HG02798 (cell line): ENCODE measurements around the gene VPS45.
A peak's percentile ranks its signal among the peaks of the same experiment; 100 is the strongest.
"Not testable (repeated sequence)": the region's sequence is repeated elsewhere in the genome, so short reads cannot be mapped to it uniquely, and the experiment has no call there.

Source experiments
- ATAC-seq: cut with Tn5 transposase; IDR thresholded peaks from one replicate; pipeline ENCODE4 v1.9.1; 2021; ENCODE audit warnings: mild to moderate bottlenecking; ENCODE audit not compliant: unreplicated experiment, poor library complexity

Gene VPS45

DNA sequence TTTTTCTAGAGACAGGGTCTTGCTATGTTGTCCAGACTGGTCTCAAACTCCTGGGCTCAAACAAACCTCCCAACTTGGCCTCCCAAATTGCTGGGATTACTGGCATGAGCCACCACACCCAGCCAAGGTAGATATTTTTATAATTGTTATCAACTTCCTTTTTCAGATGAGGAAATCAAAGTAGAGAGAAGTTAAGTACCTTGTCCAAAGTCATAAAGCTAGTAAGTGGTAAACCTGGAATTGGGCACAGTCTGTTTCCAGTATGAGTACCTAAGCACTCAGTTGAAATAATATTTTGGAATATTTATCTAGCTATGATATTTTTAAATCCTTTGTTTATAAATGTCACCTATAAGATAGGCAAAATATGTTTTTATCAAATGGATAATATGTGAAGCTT lies 59.9 kb downstream of the VPS45 start:
- ATAC-seq, result no peak

DNA sequence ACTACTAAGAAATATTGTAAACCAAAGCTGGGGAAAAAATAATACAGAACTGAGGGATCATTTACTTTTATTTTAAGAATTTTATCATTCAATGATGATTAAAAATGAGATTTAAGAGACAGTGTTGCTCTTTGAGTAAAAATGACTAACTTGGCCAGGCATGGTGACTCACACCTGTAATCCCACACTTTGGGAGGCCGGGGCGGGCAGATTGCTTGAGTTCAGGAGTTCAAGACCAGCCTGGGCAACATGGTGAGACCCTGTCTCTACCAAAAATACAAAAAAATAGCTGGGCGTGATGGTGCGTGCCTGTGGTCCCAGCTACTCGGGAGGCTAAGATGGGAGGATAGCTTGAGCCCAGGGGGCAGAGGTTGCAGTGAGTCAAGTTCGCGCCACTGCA lies 60.3 kb downstream of the VPS45 start:
- ATAC-seq, result no peak

DNA sequence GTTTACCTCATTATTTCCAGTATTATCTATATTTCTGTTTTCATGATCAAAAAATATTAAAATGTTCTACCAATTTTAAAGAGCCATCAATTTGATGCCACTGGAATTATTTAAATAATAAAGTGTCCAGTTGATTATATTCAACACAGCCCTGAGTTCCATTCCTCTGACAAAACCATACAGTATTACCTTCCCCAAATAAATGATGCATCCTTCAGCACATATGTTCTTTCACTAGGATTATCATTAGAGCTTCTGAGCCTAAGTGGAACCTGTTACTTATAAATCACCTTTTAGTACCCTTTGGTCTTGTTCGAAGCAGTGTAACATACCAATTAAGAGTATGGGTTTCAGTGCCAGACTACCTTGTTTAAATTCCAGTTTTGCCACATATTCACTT lies 64.8 kb downstream of the VPS45 start:
- no peak for ATAC-seq

DNA sequence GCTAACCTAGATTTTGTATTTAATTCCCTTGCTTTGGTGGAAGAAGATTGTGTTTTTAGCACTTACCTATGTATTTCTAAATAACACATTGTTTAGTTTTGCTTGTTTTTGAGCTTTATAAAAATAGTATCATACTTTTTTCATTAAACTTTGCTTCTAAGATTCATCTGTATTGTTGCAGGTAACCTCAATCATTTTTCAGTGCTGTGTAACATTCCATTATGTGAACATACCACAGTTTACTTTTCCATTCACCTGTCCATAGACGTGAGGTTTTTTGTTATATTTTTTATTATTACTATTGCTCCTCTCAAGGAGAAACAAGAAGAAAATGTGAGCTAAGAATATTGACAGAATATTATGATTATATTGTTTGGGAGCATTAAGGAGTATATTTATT lies 67.0 kb downstream of the VPS45 start:
- ATAC-seq, result no peak

DNA sequence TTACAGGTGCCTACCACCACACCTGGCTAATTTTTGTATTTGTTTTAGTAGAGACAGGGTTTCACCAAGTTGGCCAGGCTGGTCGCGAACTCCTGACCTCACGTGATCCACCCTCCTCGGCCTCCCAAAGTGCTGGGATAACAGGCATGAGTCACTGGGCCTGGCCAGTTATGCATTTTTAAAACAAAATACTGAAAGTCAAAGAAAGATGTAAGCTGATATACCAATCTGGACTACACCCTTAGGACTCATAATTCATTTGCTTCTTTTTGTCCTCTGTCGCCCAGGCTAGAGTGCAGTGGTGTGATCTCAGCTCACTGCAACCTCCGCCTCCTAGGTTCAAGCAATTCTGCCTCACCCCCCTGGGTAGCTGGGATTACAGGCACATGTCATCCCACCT lies 67.8 kb downstream of the VPS45 start:
- ATAC-seq, result not testable (repeated sequence)

DNA sequence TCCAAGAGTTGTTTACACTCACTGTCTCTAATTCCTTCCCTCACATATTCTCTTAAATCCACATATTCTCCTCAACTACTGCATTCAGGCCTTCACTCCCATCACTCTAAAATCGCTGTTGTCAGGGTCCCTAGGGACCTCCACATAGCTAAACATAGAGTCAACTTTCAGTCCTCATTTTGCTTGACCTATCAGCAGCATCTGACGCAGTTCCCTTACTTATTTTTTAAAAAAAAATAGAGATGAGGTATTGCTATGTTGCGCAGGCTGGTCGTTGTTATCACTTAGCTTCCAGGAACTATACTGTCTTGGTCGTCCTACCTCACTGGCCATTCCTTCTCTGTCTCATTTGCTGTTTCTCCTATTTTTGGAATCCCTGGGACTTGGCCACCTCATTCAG lies 70.5 kb downstream of the VPS45 start:
- no peak for ATAC-seq

DNA sequence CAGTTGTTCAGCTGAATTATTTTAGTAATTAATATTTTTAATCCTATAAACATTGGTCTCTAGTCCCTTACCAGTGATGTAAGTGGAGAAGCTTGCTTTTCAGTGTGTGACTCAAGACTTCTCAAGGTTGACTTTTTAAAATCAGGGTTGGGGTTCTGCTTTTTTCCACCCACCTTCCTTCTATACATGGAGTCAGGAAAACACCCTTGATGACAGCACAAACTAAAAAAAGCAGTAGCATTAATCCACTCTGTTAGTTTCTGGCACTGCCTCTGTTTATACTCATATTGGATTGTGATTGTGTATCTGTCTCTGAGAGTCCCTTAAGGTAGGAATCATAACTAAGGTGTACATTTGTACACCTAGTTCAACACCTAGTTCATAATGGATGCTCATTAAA lies 73.9 kb downstream of the VPS45 start:
- no peak for ATAC-seq

DNA sequence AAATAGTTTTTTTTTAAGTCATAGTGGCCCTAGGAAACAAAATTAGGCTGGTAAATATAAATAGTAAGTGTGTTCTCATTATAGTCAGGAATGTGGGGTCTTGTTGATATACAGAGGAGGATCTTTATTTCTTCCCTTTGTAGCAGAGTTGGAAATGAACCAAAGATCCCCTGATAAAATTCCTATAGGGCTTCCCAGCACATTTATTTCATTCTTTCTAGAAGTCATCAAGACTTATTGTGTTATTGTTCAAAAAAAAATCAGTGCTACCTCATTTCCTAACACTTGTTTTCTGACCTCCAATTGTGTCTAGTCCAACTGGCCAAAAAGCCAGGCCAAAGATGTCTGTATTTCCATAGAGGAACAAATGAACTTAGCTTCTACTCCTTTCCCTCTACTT lies 74.5 kb downstream of the VPS45 start:
- ATAC-seq, result no peak

DNA sequence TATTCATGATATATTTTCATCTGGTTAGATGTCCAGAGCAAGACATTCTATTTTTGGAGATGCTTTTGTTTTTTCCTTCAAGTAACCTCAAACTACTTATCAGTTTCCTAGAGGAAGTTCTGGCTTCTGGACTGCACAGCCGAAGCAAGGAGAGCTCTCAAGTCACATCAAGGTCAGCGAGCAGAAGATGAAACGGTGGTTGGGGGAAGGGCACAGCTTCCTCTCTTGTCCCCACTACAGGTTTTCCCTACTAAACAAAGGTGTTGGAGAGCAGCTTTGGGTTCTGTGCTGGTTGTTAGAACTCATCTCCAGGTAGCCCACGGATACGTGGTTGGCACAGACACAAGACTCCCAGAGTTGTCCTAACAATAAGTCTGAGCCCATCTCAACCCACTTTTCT lies 77.0 kb downstream of the VPS45 start:
- ATAC-seq, result no peak

DNA sequence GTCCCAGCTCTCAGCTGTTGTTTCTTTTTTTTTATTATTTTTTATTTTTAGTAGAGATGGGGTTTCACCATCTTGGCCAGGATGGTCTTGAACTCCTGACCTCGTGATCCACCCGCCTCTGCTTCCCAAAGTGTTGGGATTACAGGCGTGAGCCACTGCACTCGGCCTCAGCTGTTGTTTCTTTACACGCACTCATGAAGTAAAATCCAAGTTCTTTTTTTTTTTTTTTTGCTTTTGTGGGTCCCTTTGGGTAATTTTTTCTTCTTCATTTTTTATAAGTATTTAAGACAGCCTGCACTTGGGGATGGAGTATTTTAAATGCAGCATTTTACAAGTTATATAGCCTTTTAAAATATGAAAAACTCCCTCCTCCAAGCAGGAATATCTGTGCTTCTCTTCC lies 78.4 kb downstream of the VPS45 start:
- ATAC-seq, result not testable (repeated sequence)

DNA sequence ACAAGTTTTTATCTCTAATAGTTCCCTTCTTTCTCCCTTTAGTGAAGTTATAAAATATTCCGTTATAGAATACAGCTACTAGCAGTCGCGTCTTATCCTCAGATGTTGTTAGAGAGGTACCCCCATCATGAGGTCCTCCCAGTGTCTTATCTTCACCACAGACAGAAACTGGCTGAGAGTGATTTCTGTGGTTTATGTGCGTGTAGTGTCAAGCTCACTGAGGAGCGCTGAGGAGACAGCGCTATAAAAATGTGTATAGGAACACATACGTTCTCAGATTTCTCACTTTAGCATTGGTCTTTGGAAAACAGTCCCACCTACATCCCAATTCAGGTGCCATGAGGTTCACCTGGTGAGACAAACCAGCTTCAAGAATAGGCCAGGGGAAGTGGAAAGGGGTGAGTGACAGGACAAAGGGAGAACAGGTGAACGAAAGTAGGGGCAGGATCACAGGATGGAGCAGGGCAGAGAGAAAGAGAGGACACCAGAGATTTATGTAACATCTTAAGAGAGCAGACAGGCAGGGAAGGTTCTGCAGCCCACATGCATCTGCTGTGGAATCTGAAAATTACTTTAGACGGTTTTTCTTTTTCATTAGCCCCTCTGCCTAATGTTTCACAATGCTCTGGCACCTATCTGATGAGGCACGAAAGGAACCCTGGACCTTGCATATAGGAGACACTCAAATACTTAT lies 79.4 kb downstream of the VPS45 start:
- ATAC-seq, result no peak

DNA sequence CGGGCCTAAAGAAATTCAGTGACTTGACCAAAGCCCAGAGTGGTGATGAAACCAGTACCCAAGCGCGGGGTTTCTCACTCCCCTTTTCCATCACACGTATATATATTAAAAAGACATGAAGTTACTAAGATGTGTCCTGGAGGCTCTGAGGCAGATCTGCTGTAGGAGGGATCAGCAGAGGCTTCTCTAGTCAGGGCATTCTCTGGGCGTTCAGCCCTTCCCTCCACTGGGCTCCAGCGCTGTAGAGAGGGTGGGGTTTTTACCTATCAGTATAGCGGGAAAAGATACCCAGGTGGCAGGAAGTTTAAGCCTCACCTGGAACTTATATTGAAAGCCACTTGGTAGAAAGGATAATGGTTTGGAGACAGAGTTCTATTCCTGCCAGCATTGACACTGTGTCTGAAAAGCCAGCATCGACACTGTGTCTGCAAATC lies 81.3 kb downstream of the VPS45 start:
- no peak for ATAC-seq

DNA sequence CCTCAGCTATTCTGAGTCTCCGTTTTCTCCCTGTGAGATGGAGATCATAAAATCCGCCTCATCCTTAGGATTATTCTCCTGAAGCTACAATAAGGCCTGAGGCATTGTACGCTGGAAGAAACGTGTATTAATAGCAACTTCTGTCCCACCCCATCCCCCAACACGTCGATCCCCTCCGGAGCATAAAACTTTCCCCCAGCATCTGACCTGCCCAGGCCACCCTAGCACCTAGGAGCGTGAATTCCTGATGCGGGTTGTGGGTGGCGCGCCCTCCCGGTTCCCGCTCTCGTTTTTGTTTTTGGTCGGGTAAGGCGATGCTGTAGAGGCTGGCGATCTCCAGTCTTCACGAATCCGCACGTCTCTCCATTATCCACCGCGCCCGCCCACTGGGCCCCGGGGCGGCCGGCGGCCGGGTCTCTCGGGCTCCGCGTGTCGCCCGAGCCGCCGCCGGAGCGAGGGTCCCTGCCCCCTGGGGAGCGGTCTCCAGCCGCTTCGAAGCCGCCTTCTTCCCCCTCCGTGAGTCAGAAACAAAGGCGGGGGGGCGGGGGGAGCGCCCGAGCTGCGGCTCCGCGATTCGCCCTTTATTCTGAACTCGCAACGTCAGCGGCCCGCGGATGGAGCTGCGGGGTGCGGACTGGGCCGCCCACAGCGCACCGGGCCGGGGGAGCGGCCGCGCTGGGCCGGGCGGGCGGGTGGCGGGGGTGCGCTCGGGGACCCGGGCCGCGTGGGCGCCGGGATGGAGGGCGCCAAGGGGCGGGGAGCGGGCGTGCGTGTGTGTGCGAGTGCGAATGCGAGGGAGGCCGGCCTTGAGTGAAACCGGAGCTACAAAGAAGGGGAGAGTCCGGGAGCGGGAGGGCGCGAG lies 81.9 kb downstream of the VPS45 start, which contains the start of gene PLEKHO1:
Gene PLEKHO1 (plus strand): TSS at position 646 of the 862 bp plus-strand sequence. CDS start 342 bp downstream, outside the sequence.
- ATAC-seq, result peak; percentile 61

DNA sequence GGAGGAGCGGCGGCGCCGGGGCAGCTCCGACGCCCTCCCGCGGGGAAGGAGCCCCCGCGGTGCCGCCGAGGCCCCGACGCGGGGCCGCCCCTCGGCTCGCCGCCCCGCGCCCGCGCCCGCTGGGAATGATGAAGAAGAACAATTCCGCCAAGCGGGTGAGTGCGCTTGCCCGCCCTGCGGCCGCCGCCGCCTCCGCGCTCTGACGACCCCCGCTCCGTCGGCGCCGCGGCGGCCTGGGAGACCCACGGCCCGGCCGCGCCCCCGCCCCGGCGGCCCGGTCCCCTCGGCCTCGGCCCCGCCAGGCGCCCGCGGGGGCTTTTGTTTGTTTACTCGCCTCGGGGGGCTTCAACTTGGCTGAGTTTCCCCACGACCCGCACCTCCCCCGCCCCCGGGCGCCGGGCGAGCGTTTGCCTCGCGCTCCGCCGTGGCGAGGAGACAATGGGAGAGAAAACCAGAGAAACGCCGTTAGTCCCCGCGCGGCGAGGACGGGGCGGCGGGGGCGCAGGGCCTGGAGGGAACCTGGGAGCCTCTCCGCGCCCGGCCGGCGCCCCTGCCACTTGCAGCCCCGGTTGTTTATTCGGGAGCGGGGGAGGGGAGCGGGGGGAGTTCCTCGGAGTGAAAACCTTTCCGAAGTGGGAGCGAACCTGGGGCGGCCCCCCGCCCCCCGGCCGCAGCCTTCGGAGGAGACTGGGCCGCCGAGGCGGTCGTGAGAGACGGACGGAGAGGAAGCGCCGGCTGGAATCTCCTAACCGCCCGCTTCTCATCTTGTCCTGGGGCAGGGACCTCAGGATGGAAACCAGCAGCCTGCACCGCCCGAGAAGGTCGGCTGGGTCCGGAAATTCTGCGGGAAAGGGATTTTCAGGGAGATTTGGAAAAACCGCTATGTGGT lies 82.8 kb downstream of the VPS45 start:
- no peak for ATAC-seq

DNA sequence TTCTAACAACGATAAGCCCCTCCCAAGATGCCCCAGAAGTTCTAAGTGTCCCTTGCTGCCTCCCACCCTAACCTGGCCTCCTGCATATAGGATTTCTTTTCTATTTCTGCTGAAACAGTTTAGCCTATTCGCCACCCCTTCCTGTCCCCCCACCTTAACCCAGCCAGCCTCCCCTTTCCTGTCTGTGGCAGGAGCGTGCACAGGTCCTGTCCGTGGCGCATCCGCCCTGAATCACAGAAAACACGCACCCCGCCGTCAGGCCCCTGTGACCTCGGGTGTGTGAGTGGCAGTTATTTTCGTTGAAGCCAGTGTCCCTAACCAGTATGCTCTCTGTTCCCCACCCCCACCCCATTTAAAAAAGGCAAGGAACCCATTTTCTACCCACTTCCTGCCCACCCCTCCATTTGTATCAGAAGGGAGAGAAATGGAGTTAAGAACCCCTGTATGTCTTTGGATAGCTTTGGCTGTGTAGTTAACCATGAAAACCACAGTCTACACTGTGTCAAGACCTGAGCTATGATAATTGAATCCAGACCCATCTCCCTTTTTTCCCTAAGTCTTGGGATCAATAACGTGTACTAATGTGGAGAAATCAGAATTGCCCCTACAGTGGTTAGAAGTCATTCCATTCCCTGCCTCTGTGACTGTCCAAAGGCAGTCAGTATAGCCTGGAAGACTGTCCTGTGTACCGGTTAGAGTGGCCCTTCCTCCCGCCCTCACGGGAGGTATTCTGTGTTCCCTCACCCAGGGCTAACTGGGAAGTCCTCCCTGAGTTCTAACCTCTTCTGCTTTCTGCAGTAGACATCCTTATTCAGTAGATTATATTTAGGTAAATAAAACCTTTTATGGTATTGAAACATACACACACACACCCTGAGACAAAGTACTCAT lies 84.0 kb downstream of the VPS45 start:
- peak; percentile 23 for ATAC-seq

DNA sequence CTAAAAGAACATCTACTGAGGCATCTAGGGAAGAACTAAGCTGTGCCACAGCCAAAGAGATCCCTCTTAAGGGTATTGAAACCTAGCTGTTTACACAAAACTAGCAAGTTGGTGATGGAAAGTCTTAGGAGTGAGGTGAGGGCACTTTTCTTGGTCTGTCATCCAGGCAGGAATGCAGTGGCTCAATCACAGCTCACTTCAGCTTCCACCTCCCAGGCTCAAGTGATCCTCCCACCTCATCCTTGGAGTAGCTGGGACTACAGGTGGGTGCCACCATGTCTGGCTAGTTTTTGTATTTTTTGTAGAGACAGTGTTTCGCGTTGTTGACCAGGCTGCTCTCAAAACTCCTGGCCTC lies 84.6 kb downstream of the VPS45 start:
- no peak for ATAC-seq

DNA sequence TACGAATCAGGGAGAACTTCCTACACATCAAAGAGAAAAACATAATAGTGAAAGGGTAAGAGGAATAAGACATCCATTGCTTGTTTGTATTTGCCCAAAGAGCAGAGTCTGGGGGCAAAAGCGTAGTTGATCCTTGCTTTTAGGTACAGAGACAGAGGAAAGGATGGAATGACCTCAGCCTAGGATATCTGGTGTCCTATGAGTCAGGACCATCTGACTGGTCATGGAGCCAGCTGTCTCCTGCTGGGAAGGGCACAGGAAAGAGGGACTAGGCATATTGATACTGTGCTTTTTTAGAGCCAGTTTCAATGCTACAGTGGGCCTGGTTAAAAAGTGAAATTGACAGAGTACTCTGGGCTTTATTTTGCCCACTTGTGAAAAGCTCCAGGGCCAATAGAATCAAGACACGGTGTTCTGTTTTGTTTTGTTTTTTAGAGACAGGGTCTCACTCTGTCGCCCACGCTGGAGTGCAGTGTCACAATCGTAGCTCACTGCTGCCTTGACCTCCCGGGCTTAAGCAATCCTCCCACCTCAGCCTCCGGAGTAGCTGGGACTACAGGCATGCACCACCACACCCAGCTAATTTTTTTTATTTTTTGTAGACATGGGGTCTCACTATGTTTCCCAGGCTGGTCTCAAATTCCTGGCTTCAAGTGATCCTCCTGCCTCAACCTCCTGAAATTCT lies 85.3 kb downstream of the VPS45 start:
- no peak for ATAC-seq

DNA sequence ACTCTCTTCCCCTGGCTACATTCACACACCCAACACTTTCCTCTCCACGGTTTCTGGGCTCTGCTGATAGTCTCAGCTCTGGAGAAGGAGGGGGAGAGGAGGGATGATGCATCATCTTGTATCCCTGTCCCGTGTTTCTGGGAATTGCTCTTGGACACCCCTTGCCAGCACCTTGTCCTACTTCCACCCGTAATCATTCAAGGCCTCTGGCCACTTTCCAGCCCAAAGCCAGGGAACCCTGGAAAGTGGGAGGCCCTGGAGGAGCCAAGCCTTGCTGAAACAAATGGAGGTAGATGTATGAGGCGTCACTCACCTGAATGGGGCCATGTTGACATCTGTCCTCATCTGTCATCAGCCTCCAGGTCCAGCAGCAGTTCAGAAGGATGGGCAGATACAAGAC lies 86.6 kb downstream of the VPS45 start:
- ATAC-seq, result no peak

DNA sequence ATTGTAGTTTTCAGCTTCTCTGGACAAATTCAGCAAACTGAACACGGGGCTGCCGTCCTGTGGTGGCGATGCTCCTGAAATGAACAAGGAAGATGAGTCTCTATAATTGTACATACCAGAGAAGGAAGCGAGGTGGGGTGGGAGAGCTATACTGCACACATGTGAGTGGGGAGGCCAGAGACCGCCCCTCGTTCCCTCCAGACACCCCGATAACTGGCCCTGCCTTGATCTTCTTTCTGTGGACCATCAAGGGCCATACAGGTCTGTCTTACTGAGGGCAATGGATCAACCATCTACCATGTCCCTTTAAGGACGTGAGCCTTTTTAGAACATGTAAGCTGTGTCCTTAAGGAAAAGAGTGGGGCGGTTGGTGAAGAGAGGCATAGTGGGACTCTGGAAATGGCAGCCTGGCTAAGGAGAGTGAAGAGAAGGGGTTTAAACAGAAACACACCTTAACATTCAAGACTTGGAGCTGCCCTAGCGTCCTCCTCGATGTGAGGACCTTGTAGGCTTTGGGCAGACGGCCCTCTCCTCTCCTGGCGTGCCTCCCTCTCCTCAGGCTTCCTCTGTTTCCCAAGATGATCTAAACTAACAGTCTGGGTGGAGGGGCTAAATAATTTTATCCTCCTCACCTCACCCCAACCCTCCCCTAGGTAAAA lies 88.0 kb downstream of the VPS45 start:
- no peak for ATAC-seq
